Measurements from ENCODE around the gene HS3ST4.

DNA sequence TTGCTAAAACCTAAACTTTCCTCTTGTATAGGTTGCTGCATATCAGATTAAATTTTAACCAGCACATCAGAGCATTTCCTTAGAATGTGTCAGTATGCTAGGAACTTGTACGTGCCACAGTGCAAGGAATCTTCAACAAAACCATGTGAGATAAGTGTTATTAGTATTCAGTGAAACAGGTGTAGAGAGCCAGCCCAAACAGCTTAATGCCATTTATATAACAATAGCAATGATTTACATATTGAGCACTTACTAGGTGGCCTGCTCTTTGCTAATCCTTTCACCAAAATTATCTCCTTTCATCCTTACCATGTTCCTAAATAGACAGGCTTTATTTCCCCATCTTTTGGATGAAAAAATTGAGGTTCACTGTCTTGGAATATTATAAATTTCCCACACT, 485.7 kb downstream of the HS3ST4 start:
- TF ChIP-seq, protein P1, sequence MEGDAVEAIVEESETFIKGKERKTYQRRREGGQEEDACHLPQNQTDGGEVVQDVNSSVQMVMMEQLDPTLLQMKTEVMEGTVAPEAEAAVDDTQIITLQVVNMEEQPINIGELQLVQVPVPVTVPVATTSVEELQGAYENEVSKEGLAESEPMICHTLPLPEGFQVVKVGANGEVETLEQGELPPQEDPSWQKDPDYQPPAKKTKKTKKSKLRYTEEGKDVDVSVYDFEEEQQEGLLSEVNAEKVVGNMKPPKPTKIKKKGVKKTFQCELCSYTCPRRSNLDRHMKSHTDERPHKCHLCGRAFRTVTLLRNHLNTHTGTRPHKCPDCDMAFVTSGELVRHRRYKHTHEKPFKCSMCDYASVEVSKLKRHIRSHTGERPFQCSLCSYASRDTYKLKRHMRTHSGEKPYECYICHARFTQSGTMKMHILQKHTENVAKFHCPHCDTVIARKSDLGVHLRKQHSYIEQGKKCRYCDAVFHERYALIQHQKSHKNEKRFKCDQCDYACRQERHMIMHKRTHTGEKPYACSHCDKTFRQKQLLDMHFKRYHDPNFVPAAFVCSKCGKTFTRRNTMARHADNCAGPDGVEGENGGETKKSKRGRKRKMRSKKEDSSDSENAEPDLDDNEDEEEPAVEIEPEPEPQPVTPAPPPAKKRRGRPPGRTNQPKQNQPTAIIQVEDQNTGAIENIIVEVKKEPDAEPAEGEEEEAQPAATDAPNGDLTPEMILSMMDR (IDR thresholded peaks at IDR 0.05; ENCODE audit: control extremely low read depth in 1 of 3, insufficient read depth in 1 of 3, low read depth in 1 of 3, low read length in 3 of 3), result no peak
- TF ChIP-seq, protein P2, sequence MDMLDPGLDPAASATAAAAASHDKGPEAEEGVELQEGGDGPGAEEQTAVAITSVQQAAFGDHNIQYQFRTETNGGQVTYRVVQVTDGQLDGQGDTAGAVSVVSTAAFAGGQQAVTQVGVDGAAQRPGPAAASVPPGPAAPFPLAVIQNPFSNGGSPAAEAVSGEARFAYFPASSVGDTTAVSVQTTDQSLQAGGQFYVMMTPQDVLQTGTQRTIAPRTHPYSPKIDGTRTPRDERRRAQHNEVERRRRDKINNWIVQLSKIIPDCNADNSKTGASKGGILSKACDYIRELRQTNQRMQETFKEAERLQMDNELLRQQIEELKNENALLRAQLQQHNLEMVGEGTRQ (IDR thresholded peaks at IDR 0.05; ENCODE audit: low read length), result no peak
- no peak for TF ChIP-seq SAP30 (IDR thresholded peaks at IDR 0.05; ENCODE audit: insufficient read depth, insufficient replicate concordance, low read length)
- no peak for TF ChIP-seq ZNF274 (IDR thresholded peaks at IDR 0.05; ENCODE audit: borderline replicate concordance, extremely low read depth, low read length)
- TF ChIP-seq HDAC6 (IDR thresholded peaks at IDR 0.05; ENCODE audit: low read depth, low read length), result no peak
